Calu3 (cell line): ENCODE measurements around the gene GLB1L. TPM values are rescaled to one million over a fixed set of nuclear protein-coding genes. Genes with fewer than 3 reads are reported as not detected.

Source experiments
- BruUV-seq: library from RNA; stranded (reverse); fragments of 400-500 nt; replicated peaks from 2 replicates; lab custom pipeline; 2021; lab: Mats Ljungman, UMichigan
- CTCF ChIA-PET: fragments of 300-600 bp; sonication (Branson Sonifier 250); formaldehyde crosslinking; loops from one replicate; lab custom pipeline; 2022; ENCODE audit warnings: antibody characterized with exemption; lab: Charles Lee
- DNase-seq: peaks from one replicate; pipeline ENCODE4 v3.0.0; 2022
- H3K27ac Mint-ChIP-seq: one replicate; pipeline ENCODE4 v1.8.0; 2022; ENCODE audit warnings: mixed read lengths; ENCODE audit not compliant: unreplicated experiment
- H3K27me3 Mint-ChIP-seq: one replicate; pipeline ENCODE4 v1.8.0; 2022; ENCODE audit warnings: mixed read lengths; ENCODE audit not compliant: unreplicated experiment
- H3K36me3 Mint-ChIP-seq: one replicate; pipeline ENCODE4 v1.8.0; 2022; ENCODE audit warnings: mild to moderate bottlenecking, moderate library complexity, mixed read lengths; ENCODE audit not compliant: insufficient read depth, unreplicated experiment
- H3K4me1 Mint-ChIP-seq: one replicate; pipeline ENCODE4 v1.8.0; 2022; ENCODE audit warnings: mild to moderate bottlenecking, low read depth, mixed read lengths; ENCODE audit not compliant: unreplicated experiment
- H3K4me3 Mint-ChIP-seq: one replicate; pipeline ENCODE4 v1.8.0; 2022; ENCODE audit warnings: mild to moderate bottlenecking, low read depth, moderate library complexity, mixed read lengths; ENCODE audit not compliant: unreplicated experiment
- H3K9me3 Mint-ChIP-seq: one replicate; pipeline ENCODE4 v1.8.0; 2022; ENCODE audit warnings: low read depth, mixed read lengths; ENCODE audit not compliant: unreplicated experiment
- CTCF ChIP-seq: fragments of 200-600 bp; IDR thresholded peaks from one replicate; pipeline ENCODE4 v1.8.0; 2022; ENCODE audit warnings: antibody characterized with exemption; ENCODE audit not compliant: unreplicated experiment
- intact Hi-C: fragments of 100-400 bp; cut with micrococcal nuclease; formaldehyde crosslinking; loops from one replicate; pipeline ENCODE4 v1.10.0; 2022; ENCODE audit not compliant: unreplicated experiment
- total RNA-seq: library from RNA; stranded (reverse); gene quantifications from 2 replicates; pipeline ENCODE4 v1.2.3, GENCODE V29; 2022

Gene GLB1L
- total RNA-seq, 1 experiment from 2014 or later = 12.1 TPM

DNA sequence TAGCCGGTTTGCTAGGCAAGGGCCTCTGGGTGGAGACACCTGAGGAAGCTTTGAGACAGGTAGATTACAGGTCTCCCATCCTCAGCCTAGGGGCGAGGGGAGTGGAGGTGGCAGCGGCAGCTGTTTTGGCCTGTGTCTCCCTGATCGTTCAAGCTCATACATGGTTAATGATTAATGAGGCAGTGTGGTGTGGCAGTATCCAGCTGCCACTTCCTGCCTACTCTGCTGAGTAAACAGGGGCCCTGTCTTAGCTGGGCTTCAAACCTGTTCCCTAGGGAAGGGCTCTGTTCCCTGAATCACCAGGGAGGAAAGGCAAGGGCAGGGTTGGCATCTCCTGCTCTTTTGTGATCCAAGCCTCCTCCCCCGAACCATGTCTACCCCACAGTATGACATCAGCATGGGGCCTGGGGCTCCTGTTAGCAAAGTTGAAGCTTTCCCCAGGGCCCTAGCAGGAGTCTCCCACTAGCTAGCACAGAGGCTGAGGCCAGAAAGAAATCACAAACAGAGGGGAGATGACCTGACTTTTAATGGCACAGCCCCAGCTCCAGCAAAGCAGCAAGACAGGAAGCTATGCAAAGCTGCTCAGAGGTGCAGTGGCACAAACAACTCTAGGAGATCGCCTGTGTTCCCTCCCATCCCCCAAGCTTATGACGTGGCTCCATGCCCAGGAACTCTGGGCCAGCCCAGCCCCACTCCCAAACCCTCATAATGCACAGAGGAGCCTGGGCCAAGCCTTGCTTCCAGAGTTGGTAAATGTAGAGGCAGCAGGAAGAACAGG lies 4.1 kb upstream of the GLB1L start:
- H3K4me1 Mint-ChIP-seq = peaks cover 48% of the 10 kb centered on the region
- BruUV-seq = no TSS peak
- H3K9me3 Mint-ChIP-seq = no peaks in the 10 kb centered on the region
- H3K36me3 Mint-ChIP-seq = peaks cover 76% of the 10 kb centered on the region
- H3K27ac Mint-ChIP-seq = peak overlapping the region; percentile 96
- intact Hi-C loops = loop anchor here (1.0 kb wide), 1 partner anchor 30 kb away; the partner anchor contains the start of gene DNAJB2
- H3K4me3 Mint-ChIP-seq = peak overlapping the region; percentile 54
- DNase-seq = peak; percentile 83
- no peak for TF ChIP-seq CTCF
- no peaks in the 10 kb centered on the region for H3K27me3 Mint-ChIP-seq
- CTCF ChIA-PET = interaction anchor here (0.7 to 2.6 kb wide), 7 partner anchors 20 to 138 kb away, joined by 3 to 26 read pairs (median 5); partner anchors contain the start of genes ANKZF1, ATG9A, DNAJB2 and DNPEP

DNA sequence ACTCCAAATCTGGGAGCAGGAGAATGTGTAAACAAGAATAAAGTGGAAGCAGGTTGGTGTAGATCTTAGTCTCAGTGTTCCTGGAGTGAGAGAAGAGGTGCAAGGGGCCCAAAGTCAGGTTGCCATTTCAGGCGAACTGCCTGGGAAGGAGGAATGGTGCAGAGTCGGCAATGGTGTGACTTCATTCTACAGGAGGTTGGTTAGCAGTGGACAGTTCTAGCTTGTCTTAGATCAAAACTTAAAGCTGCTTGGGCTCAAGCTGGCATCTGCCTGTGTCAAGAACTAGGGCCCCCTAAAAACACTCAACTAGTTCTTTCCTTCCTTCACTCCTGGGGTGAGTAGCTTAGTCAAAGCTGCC lies 3.6 kb upstream of the GLB1L start:
- Mint-ChIP-seq H3K9me3 (no peaks in the 10 kb centered on the region), H3K4me3 (peak overlapping the region; percentile 54), H3K36me3 (peaks cover 71% of the 10 kb centered on the region), H3K4me1 (peaks cover 48% of the 10 kb centered on the region), H3K27ac (peak overlapping the region; percentile 96), H3K27me3 (no peaks in the 10 kb centered on the region)
- no peak for TF ChIP-seq CTCF
- intact Hi-C loops = loop anchor here (1.0 kb wide), 1 partner anchor 30 kb away; the partner anchor contains the start of gene DNAJB2
- CTCF ChIA-PET = interaction anchor here (0.7 to 2.6 kb wide), 6 partner anchors 19 to 139 kb away, joined by 3 to 26 read pairs (median 5); partner anchors contain the start of genes ANKZF1, ATG9A, DNAJB2 and DNPEP
- BruUV-seq = no TSS peak
- DNase-seq = no peak

- Mint-ChIP-seq H3K4me3 (peak overlapping the region; percentile 54), H3K36me3 (peaks cover 62% of the 10 kb centered on the region), H3K9me3 (no peaks in the 10 kb centered on the region), H3K27me3 (no peaks in the 10 kb centered on the region), H3K27ac (peak overlapping the region; percentile 96), H3K4me1 (peaks cover 48% of the 10 kb centered on the region)
- TF ChIP-seq CTCF = no peak
- CTCF ChIA-PET = interaction anchor here (2.2 to 2.6 kb wide), 2 partner anchors 31 to 47 kb away, joined by 16 to 26 read pairs; partner anchors contain the start of gene DNAJB2
- intact Hi-C loops = no loop called here
- no TSS peak for BruUV-seq
- no peak for DNase-seq
Observed at GRCh38 chr2:219247678-219248642, 2.7 kb upstream of the GLB1L start.

GRCh38 chr2:219246559-219246958 lies 1.3 kb upstream of the GLB1L start:
- Mint-ChIP-seq H3K27me3 (no peaks in the 10 kb centered on the region), H3K4me1 (peaks cover 34% of the 10 kb centered on the region), H3K27ac (no peak overlapping the region), H3K4me3 (peak overlapping the region; percentile 79), H3K9me3 (no peaks in the 10 kb centered on the region), H3K36me3 (peaks cover 50% of the 10 kb centered on the region)
- no peak for DNase-seq
- BruUV-seq = no TSS peak
- intact Hi-C loops = no loop called here
- CTCF ChIA-PET = interaction anchor here (1.0 kb wide), 1 partner anchor 32 kb away, joined by 3 read pairs; the partner anchor contains the start of gene DNAJB2
- no peak for TF ChIP-seq CTCF
